Epithelial cell of esophagus (primary cell): Measurements from ENCODE around the gene PRELID2.
A peak's percentile ranks its signal among the peaks of the same experiment; 100 is the strongest.

Experiments
- DNase-seq: peaks from one replicate; pipeline ENCODE4 v3.0.0; 2010; ENCODE audit warnings: low read depth
- H3K4me3 ChIP-seq: 2 replicates; pipeline ENCODE4 v1.5.1; 2011; ENCODE audit warnings: mild to moderate bottlenecking, low read length, control low read depth
- TF ChIP-seq, protein P1 (sequence below): IDR thresholded peaks from 2 replicates; pipeline ENCODE4 v1.5.1; 2011; ENCODE audit warnings: low read depth, mild to moderate bottlenecking, low read length, control low read depth, inconsistent platforms; ENCODE audit not compliant: insufficient read depth; ENCODE audit errors: missing control alignments

Gene PRELID2

GRCh38 chr5:145854651-145855258 is 19.6 kb upstream of the PRELID2 start:
- DNase-seq: peak; percentile 77
- H3K4me3 ChIP-seq: no peak overlapping the region
- TF ChIP-seq, protein P1, sequence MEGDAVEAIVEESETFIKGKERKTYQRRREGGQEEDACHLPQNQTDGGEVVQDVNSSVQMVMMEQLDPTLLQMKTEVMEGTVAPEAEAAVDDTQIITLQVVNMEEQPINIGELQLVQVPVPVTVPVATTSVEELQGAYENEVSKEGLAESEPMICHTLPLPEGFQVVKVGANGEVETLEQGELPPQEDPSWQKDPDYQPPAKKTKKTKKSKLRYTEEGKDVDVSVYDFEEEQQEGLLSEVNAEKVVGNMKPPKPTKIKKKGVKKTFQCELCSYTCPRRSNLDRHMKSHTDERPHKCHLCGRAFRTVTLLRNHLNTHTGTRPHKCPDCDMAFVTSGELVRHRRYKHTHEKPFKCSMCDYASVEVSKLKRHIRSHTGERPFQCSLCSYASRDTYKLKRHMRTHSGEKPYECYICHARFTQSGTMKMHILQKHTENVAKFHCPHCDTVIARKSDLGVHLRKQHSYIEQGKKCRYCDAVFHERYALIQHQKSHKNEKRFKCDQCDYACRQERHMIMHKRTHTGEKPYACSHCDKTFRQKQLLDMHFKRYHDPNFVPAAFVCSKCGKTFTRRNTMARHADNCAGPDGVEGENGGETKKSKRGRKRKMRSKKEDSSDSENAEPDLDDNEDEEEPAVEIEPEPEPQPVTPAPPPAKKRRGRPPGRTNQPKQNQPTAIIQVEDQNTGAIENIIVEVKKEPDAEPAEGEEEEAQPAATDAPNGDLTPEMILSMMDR: no peak

- no peak overlapping the region for H3K4me3 ChIP-seq
- TF ChIP-seq, protein P1: no peak
- no peak for DNase-seq
Measured at GRCh38 chr5:145853781-145854376, 18.7 kb upstream of the PRELID2 start.

DNA sequence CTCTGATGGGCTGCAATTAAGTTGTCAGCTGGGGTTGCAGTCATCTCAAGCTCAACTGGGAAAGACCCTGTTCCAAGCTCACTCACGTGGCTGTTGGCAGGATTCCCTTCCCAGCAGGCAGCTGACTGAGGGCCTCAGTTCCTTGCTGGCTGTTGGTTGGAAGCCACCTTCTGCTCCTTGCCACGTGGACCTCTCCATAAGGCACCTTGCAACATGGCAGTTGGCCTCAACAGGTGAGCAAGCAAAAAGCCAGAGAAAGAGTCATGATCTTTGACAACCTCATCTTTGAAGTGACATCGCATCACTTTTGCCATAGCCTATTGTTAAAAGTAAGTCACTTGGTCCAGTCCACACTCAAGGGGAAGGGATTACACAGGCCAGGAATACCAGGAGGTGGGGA is 17.8 kb upstream of the PRELID2 start:
- no peak for DNase-seq
- TF ChIP-seq, protein P1: no peak
- H3K4me3 ChIP-seq: no peak overlapping the region

- H3K4me3 ChIP-seq: no peak overlapping the region
- peak; percentile 90 for DNase-seq
- TF ChIP-seq, protein P1: no peak
Measured at GRCh38 chr5:145848854-145849253, 13.7 kb upstream of the PRELID2 start.

DNA sequence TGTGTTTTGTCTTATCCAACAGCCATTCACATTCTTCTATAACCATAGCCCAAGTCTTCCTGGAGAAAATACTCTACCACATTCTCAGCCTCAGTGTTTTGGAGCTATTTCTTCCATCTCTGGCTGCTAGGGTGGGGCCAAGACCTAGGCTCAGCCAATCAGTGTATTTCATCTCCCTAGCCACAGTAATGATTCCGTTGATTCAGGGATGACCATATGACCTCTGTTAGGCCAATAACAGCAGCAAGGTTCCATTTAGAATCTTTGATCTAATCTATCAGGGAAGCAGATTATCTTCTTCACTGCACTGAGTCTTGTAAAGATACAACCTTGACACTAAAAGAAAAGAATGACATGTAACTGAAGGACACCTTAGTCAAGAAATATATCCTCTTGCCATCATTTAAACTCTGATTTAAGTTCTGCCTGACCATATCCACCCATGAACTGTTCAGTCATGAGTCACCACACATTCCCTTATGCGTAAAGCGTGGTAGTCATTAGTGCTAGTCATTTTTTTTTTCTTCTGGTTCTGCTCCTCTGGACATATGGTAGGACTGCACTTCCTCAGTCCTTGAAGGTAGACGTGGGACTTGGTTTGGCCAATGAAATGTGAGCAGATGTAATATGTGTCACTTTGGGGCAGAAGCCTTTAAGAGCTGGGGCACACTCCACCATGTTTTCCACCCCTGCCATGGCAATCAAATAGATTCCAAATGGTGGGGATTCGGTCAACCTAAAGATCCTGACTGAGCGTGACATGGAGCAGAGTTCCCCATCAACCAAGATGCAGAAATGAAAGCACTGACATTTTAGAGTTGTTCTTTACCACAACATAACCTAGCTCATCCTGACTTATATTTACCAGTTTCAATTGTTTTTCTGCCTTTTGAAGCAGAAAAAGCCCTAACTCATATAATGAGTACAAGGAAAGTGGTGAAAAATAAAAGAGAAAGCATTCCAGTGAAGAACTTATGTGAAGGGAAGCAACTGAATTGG is 12.7 kb upstream of the PRELID2 start:
- DNase-seq: peak; percentile 91
- TF ChIP-seq, protein P1: no peak
- H3K4me3 ChIP-seq: no peak overlapping the region

GRCh38 chr5:145846081-145846480 is 10.9 kb upstream of the PRELID2 start:
- TF ChIP-seq, protein P1: no peak
- no peak overlapping the region for H3K4me3 ChIP-seq
- no peak for DNase-seq
